Right ventricle myocardium inferior (tissue), 1 donor: ENCODE data around the gene MAFB. TPM values are rescaled to one million over a fixed set of nuclear protein-coding genes. Genes with fewer than 3 reads are reported as not detected.

Experiments
- ATAC-seq: fragments of 200-7000 bp; cut with Tn5 transposase; one replicate; pipeline ENCODE4 v1.9.1; 2020; ENCODE audit warnings: mild to moderate bottlenecking, moderate library complexity
- DNase-seq: peaks from one replicate; pipeline ENCODE4 v3.0.0; 2021; ENCODE audit errors: missing footprints
- intact Hi-C: fragments of 100-400 bp; cut with DNase I; formaldehyde crosslinking; loops from one replicate; pipeline ENCODE4 v1.11.0; 2022
- total RNA-seq: library from RNA; stranded (reverse); fragmentation: NEBNext Ultra II Directional; extraction: Animal tissue kit (Norgen Biotek cat#: 25700); gene quantifications from one replicate; pipeline ENCODE4 v1.2.1, GENCODE V29; 2021
- donor health status: DM: no; HTN: yes; CAD: no; lungs with severe emphysema.

The MAFB gene
- total RNA-seq, 1 donor from 2014 or later, result 17.7 TPM

DNA sequence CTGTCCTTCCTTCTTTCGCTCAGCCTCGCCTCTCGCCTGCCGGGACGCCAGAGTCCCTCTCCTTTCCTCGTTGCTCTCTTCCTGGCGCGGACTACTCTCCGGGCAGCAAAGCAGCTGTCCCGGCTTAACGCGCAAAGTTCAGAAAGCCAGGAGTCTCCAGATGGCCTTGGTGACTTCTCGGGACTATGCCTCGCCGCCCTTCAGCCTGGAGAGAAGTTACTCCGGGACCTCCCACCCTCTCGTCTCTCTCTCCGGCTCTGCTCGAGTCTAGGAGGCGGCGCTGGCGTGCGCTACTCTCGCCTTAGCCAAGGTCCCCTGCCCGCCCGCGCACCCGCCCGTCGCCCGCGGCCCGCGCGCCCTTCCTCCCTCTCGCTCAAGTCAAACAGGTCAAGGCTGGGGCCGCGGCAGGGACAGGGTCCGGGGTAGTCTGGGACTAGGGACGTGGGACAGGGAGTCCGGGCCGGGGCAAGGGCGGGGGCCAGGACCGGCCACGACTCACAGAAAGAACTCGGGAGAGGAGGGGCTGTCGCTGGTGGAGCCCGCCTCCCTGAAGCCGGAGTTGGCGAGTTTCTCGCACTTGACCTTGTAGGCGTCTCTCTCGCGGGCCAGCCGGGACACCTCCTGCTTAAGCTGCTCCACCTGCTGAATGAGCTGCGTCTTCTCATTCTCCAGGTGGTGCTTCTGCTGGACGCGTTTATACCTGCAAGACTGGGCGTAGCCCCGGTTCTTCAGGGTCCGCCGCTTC is 1.5 kb downstream of the MAFB start:
- intact Hi-C loops, result loop anchor here (5.0 to 10.0 kb wide), 3 partner anchors 223 to 800 kb away; no protein-coding TSS in a partner anchor
- DNase-seq, result peak; percentile 87
- peak; percentile 10 for ATAC-seq

- intact Hi-C loops, result loop anchor here (5.0 to 10.0 kb wide), 3 partner anchors 222 to 800 kb away; no protein-coding TSS in a partner anchor
- DNase-seq, result no peak
- ATAC-seq, result no peak
These were observed 2.1 kb downstream of the MAFB start for GRCh38 chr20:40686893-40687292.

DNA sequence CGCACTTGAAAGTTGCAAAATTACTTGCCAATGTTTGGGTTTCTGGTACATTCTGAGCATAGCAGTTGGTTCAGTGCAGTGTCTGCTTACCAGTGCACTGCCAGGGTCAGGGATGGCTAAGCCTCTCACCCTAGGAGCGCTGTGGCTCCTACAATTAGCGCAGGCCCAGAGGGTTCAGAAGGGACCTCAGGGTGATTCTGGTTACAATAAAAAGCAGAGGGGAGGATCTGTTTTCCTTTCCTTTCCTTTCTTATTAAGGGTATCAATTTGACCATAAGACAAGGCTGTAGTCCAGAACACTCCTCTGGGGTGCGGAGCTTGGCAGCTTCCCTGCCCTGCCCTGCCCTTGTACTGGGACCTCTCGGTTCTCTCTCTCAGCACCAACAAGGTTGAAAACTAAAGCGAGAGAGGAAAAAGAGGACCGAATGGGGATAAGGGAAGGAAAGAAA is 2.6 kb downstream of the MAFB start:
- ATAC-seq, result no peak
- intact Hi-C loops, result loop anchor here (5.0 to 10.0 kb wide), 3 partner anchors 222 to 799 kb away; no protein-coding TSS in a partner anchor
- DNase-seq, result no peak

- no peak for ATAC-seq
- intact Hi-C loops, result loop anchor here (5.0 to 10.0 kb wide), 3 partner anchors 221 to 798 kb away; no protein-coding TSS in a partner anchor
- no peak for DNase-seq
These were observed 3.7 kb downstream of the MAFB start for GRCh38 chr20:40685349-40685748.

DNA sequence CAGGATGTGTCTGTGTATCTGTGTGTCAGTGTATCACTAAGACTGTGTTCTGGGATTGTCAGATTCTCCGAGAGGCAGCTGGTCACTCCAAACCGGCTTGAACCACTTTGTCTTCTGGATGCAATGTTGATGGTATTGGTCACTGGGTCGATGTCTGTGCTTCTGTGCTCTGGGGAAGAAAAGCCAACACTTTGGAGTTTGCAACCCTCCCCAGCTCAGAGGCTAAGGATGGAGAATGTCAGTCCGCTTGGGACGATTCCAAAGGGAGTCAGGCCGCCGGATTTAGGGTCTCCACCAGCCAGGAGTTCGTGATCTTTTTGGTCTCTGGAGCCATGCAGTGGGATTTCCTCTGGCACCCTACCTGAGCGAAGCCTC is 5.2 kb downstream of the MAFB start:
- DNase-seq (no peak), ATAC-seq (no peak)
- intact Hi-C loops, result loop anchor here (10.0 kb wide), 1 partner anchor 219 kb away; no protein-coding TSS in a partner anchor

- DNase-seq (peak; percentile 86), ATAC-seq (peak; percentile 17)
- intact Hi-C loops, result loop anchor here (10.0 kb wide), 1 partner anchor 219 kb away; no protein-coding TSS in a partner anchor
These were observed 5.7 kb downstream of the MAFB start for GRCh38 chr20:40683221-40683893.

- peak; percentile 80 for DNase-seq
- peak; percentile 64 for ATAC-seq
These were observed 6.7 kb downstream of the MAFB start for GRCh38 chr20:40682104-40682981.

DNA sequence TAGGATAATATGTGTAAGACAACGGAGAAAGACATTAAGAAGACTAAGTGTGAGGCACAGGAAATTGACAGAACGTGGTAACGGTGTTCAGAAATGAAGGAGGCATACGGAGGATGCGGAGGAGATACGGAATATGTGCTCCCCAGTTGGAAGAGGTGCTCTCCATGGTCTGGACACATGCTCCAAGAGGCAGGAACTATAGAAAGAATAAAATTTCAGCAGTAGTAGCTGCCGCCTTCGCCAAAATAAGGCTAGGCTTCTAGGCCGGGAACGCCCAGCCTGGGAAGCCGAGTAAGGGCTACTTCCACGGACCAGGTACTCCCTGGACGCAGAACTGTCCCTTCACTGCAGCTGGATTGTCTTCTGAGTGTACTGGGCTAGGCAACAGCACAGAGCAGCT is 7.4 kb downstream of the MAFB start:
- DNase-seq (no peak), ATAC-seq (no peak)
- intact Hi-C loops, result loop anchor here (10.0 kb wide), 1 partner anchor 217 kb away; no protein-coding TSS in a partner anchor

More at GRCh38 chr20:40682104-40682981, 6.7 kb downstream of the MAFB start:
- intact Hi-C loops, result loop anchor here (10.0 kb wide), 1 partner anchor 218 kb away; no protein-coding TSS in a partner anchor

DNA sequence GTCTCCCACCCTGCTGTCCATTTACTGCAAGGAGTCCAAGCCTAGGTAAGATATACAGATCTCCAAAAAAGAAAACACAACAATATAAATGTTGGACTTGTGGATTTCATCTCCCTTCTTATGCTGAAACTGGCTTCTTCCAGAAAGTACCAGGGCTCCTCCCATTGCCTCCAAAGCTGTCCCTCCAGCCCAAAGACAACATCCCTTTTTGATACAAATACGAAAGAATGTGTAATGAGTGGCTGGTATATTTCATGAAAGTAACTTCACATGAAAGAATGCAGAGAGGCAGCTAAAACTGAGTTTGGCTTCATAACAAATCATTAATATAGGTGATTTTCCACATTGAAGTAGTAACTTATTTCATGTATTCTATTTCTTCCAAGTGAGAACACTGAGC is 7.9 kb downstream of the MAFB start:
- DNase-seq (no peak), ATAC-seq (no peak)
- intact Hi-C loops, result loop anchor here (10.0 kb wide), 1 partner anchor 216 kb away; no protein-coding TSS in a partner anchor

- DNase-seq (no peak), ATAC-seq (no peak)
- intact Hi-C loops, result loop anchor here (10.0 kb wide), 1 partner anchor 216 kb away; no protein-coding TSS in a partner anchor
These were observed 8.7 kb downstream of the MAFB start for GRCh38 chr20:40680161-40680959.

DNA sequence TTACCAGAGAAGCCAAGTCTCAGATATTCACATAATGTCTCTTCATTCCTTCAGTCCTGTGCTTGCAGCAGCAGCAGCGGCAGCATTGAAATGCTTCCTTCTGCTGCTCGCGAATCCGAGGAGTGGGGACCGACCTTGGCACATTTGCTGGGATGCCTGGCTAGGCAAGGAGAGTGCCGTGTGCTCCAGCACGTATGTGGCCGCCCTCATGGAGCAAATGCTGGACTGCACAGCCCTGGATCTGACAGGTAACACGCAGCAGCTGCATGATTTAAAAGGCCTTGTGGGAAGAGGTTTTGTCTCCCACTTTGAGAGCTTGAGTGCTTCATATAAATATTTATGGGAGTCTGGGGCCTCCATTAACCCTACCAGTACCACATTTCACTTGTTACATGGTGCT is 9.9 kb downstream of the MAFB start:
- intact Hi-C loops, result no loop called here
- DNase-seq, result no peak
- no peak for ATAC-seq

DNA sequence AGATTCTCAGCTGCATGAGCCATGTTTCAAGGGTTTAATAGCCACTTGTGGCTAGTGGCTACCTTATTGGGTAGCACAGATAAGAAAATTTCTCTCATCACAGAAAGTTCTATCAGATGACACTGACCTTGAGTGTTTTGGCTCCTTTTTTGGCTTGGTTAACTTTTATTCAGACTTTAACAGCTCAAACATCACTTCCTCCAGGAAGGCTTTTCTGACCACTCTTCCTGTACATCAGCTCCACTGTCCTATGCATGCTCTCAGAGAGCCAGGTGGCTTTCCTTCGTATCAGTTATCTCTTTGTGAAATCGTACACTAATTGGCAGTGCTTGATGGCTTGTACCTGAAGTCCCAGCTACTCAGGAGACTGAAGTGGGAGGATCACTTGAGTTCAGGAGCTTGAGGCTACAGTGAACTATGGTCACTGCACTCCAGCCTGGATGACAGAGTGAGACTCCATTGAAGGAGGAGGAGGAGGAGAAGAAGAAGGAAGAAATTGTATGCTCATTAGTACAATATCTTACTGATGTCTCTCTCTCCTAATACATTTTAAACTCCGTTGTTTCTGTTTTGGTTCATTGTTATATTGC is 10.7 kb downstream of the MAFB start:
- ATAC-seq, result no peak
- intact Hi-C loops, result no loop called here
- DNase-seq, result no peak

DNA sequence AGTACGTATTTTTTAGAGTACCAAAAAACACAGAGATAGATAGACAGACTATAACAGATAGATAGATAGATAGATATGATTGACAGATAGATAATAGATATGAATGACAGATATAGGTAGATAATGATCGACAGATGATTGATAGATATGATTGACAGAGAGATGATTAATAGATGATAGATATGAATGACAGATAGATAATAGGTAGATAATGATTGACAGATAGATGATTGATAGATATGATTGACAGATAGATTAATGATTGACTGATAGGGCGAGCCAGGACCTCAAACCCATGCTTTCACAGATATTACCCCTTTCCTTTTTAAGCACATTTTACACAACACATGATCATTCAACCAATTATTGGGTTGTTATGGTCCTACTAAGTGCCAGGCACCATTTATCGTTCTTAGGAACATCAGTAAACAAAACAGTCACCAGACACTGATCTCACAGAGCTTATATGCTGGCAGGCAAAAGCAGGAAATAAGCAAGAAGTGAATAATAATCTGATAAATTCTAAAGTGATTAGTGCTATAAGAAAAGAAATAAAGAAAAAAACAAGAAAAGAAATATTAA is 11.6 kb downstream of the MAFB start:
- ATAC-seq, result no peak
- intact Hi-C loops, result no loop called here

DNA sequence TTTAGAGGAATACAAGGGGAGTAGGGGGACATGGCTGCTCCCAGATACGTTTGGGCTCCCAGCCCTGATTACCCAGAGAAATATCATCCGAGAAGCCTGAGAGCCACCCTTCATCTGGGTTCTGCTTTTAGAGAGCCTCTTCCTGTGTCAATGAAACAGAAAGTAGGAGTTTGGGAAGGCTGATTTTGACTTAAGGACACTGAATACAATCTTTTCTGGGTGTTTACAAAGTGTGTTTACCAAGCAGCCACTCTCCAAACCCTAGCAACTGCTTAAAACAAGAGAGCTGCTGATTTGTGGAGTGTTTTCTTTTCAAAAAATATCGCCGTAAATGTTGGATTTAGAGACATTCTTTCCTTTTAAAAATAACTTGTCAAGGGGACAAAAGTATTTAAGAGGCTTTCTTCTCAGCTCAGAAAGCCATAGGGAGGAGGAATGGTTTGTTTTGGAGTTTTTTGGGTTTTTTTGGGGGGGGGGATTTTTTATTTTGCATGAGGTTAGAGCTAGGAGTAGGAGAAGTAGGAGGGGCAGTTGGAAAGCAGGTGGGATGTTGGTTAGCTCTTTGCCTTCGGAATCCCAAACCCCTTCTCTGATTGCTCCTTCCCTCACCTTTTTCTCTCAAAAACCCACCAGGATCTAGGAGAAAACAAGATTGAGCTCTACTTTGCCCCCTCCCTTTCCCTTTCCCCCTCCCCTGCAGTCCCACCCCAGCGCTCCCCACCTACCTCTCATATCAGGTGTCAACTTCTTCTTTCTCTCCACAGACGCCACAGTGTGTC is 12.4 kb downstream of the MAFB start:
- ATAC-seq, result no peak
- DNase-seq, result no peak
- intact Hi-C loops, result no loop called here

More for the DNA sequence above, 11.6 kb downstream of the MAFB start:
- no peak for DNase-seq

DNA sequence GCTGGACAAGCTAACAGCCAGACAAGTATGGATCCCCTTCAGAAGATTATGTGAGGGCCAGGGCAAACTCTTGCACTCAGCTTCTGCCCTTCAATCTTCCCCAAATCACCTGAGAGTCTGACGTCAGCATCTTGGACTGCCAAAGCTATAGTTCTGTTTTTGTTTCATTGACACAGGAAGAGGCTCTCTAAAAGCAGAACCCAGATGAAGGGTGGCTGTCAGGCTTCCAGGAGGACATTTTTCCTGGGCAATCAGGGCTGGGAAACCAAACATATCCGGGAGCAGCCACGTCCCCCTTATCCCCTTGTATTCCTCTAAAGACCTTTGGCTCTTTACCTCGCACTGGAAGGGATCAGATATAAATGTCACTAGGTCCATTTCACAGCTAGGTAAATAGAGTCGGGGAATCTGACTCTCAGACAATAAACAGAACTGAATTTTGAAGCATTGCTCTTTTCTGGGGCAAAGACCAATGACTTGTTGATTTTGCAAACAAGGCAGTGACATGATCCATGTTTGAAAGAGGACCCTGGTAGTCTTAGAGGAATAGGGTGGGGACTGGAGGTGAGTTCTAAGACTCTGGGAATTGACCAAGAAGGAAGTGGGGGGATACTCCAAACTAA is 13.3 kb downstream of the MAFB start:
- intact Hi-C loops, result no loop called here
- no peak for ATAC-seq

DNA sequence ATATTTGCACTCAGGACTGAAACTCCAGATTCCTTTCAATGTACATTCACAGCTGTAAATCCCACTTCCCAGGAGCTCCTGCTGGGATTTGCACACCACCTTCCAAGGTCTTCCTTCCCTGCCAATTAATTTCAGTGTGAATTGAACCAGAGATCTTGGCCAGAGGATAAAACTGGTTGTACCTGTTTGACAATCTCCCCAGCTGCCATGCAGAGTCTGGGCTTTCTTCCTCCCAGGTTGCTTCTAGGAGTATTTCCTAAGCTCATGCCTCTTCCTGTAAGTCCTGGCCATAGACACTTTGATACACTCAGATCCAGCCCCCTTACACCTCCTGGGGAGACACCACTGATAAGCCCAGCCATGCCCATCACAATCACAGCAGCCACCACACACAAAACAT is 15.6 kb downstream of the MAFB start:
- DNase-seq (no peak), ATAC-seq (no peak)
- intact Hi-C loops, result no loop called here

More for the DNA sequence above, 13.3 kb downstream of the MAFB start:
- no peak for DNase-seq
